Neutrophil (primary cell): Measurements from ENCODE around the gene TMEM171.

Source experiments
- H3K27ac ChIP-seq: fragments of 200-600 bp; sonication (generic); 2 replicates; pipeline ENCODE4 v1.5.1; 2016; ENCODE audit warnings: mild to moderate bottlenecking, moderate library complexity
- H3K27me3 ChIP-seq: fragments of 200-600 bp; sonication (generic); 2 replicates; pipeline ENCODE4 v1.6.0; 2016; ENCODE audit warnings: mild to moderate bottlenecking
- H3K36me3 ChIP-seq: fragments of 200-600 bp; sonication (generic); 2 replicates; pipeline ENCODE4 v1.5.1; 2017
- H3K4me1 ChIP-seq, 2 experiments: fragments of 200-600 bp in 1 of 2; sonication (generic) in 1 of 2; 1 replicate in 1 of 2; 2 replicates in 1 of 2; pipeline versions ENCODE4 v1.5.1 to v1.6.1; 2013 to 2016; ENCODE audit warnings: low read depth in 1 of 2, low read length in 1 of 2, mild to moderate bottlenecking in 1 of 2, moderate library complexity in 1 of 2; ENCODE audit not compliant: control insufficient read depth in 1 of 2, insufficient read depth in 1 of 2
- H3K4me3 ChIP-seq, 2 experiments: fragments of 200-600 bp in 1 of 2; sonication (generic) in 1 of 2; 1 replicate in 1 of 2; 2 replicates in 1 of 2; pipeline ENCODE4 v1.5.1; 2013 to 2016; ENCODE audit warnings: low read depth in 1 of 2, low read length in 1 of 2, mild to moderate bottlenecking in 1 of 2, moderate library complexity in 1 of 2
- H3K9me3 ChIP-seq: fragments of 200-600 bp; sonication (generic); 2 replicates; pipeline ENCODE4 v1.5.1; 2016
- TF ChIP-seq, protein P1 (sequence below): fragments of 200-600 bp; sonication (generic); IDR thresholded peaks from 2 replicates; pipeline ENCODE4 v1.5.1; 2016; ENCODE audit warnings: antibody characterized with exemption

TMEM171 gene

DNA sequence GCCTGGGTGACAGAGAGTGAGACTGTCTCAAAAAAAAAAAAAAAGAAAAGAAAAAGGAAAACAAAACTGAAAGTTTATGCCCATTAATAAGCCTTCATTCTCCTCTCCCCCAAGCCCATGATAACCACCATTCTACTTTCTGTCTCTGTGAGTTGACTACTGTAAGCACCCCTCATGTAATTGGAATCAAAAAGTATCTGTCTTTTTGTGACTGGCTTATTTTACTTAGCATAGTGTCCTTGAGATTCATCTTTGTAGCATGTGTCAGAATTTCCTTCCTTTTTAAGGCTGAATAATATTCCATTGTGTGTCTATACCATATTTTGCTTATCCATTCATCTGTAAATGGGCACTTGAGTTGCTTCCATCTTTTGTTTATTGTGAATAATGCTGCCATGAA, 14.0 kb upstream of the TMEM171 start:
- Histone ChIP-seq H3K4me3 (no peak overlapping the region), H3K27ac (no peak overlapping the region), H3K4me1 (no peaks in the 10 kb centered on the region), H3K36me3 (no peaks in the 10 kb centered on the region), H3K27me3 (peaks cover 24% of the 10 kb centered on the region), H3K9me3 (no peaks in the 10 kb centered on the region)
- TF ChIP-seq, protein P1, sequence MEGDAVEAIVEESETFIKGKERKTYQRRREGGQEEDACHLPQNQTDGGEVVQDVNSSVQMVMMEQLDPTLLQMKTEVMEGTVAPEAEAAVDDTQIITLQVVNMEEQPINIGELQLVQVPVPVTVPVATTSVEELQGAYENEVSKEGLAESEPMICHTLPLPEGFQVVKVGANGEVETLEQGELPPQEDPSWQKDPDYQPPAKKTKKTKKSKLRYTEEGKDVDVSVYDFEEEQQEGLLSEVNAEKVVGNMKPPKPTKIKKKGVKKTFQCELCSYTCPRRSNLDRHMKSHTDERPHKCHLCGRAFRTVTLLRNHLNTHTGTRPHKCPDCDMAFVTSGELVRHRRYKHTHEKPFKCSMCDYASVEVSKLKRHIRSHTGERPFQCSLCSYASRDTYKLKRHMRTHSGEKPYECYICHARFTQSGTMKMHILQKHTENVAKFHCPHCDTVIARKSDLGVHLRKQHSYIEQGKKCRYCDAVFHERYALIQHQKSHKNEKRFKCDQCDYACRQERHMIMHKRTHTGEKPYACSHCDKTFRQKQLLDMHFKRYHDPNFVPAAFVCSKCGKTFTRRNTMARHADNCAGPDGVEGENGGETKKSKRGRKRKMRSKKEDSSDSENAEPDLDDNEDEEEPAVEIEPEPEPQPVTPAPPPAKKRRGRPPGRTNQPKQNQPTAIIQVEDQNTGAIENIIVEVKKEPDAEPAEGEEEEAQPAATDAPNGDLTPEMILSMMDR: no peak

DNA sequence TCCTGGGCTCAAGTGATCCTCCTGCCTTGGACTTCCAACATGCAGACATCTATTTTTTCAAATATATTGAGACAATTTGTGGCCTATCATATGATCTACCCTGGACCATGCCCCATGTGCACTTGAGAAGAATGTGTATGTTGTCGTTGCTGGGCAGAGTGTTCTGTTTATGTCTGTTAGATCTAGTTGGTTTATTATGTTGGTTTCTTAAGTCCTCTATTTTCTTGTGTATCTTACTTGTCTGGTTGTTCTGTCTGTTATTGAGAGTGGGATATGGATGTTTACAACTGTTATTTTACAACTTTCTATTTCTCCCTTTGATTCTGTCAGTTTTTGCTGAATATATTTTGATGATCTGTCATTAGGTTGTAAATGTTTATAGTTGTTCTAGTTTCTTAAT, 10.2 kb upstream of the TMEM171 start:
- Histone ChIP-seq H3K36me3 (no peaks in the 10 kb centered on the region), H3K9me3 (no peaks in the 10 kb centered on the region), H3K27ac (no peak overlapping the region), H3K27me3 (peaks cover 51% of the 10 kb centered on the region), H3K4me1 (no peaks in the 10 kb centered on the region), H3K4me3 (no peak overlapping the region)
- TF ChIP-seq, protein P1: no peak

DNA sequence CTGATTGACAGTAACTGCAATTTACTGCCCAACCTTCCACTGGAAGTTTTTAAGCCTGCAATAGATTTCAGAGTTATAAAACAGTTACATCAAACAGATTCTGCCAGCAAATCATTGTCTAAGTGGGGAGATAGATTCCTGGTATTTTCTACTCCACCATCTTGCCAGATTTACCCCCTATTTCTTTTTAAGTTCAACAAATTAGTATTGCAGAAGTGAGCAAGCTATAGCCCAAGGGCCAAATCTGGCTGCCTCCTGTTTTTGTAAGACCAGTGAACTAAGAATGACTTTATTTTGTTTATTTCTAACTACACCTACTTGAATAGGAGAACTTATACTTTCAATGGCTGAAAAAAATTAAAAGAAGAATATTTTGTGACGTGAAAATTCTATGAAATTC, 8.8 kb upstream of the TMEM171 start:
- H3K27me3 ChIP-seq: peaks cover 65% of the 10 kb centered on the region
- TF ChIP-seq, protein P1: no peak
- H3K4me3 ChIP-seq: no peak overlapping the region
- no peaks in the 10 kb centered on the region for H3K9me3 ChIP-seq
- H3K4me1 ChIP-seq: no peaks in the 10 kb centered on the region
- H3K27ac ChIP-seq: no peak overlapping the region
- no peaks in the 10 kb centered on the region for H3K36me3 ChIP-seq

DNA sequence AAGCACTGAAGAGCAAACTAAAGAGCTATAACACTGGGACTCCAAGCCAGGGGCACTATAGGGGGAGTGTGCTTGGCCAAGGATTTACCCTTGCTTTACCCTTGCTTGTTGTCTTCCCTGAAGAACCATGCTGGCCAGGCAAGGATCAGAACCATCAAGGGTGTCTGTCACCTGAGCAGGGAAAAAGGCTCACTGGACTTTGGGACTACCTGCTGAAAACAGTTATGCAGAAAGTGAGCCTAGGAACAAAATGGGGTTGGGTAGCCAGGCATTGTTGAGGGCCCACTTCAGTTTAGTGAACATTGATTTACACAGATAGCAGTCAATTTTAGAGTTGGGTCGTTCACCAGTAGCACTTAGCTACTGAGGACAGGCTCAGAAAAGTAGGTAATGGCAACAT, 8.0 kb upstream of the TMEM171 start:
- Histone ChIP-seq H3K27me3 (peaks cover 73% of the 10 kb centered on the region), H3K4me3 (no peak overlapping the region), H3K4me1 (no peaks in the 10 kb centered on the region), H3K36me3 (no peaks in the 10 kb centered on the region), H3K9me3 (no peaks in the 10 kb centered on the region), H3K27ac (no peak overlapping the region)
- TF ChIP-seq, protein P1: no peak

DNA sequence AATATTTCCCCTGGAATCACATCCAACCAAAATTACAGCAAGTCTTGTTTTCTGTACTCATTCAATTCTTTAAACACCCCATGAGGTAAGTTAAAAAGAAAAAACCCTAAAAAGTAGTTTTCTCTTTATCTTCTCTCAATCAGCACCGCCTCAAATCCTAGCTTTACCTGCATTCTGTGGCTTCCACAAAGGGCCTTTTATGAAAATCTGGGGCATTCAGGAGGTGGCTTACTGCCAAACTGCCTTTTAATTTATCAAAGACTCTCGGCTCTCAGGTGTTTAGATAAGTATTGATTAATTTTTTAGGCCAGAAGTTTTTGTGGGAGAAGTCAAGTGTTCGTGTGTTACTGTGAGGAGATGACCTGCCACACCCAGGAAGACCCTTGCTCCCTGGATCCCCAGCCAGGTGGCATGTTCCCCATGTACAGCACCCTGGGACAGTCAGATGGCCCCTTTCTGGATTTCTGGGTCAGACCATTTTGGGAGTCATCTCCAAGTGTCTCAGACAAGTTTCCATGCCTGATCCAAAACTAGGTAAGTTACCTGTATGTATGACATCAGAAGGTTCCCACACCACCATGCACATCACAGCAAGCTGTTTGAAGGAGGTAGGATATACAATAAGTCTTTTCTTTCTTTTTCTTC, 6.2 kb upstream of the TMEM171 start:
- Histone ChIP-seq H3K36me3 (no peaks in the 10 kb centered on the region), H3K9me3 (no peaks in the 10 kb centered on the region), H3K4me1 (no peaks in the 10 kb centered on the region), H3K27me3 (peaks cover 84% of the 10 kb centered on the region), H3K4me3 (no peak overlapping the region), H3K27ac (no peak overlapping the region)
- TF ChIP-seq, protein P1: no peak
